IMR-90 (cell line): ENCODE results near the gene FMO1. TPM values are rescaled to one million over a fixed set of nuclear protein-coding genes. Genes with fewer than 3 reads are reported as not detected.

Experiments
- ATAC-seq: fragments of 200-7000 bp; cut with Tn5 transposase; 2 replicates; pipeline ENCODE4 v1.9.1; 2020; ENCODE audit warnings: low read depth, mild to moderate bottlenecking, moderate library complexity
- BruUV-seq: library from RNA; stranded (reverse); fragments of 400-500 nt; replicated peaks from 2 replicates; lab custom pipeline; 2021; lab: Mats Ljungman, UMichigan
- CTCF ChIA-PET: fragments of 300-600 bp; formaldehyde crosslinking; extraction: SDS; loops from one replicate; lab custom pipeline; 2021; ENCODE audit warnings: antibody characterized with exemption; lab: Yijun Ruan, JAX
- POLR2A ChIA-PET: fragments of 300-600 bp; sonication (Branson Sonifier 250); formaldehyde crosslinking; loops from one replicate; lab custom pipeline; 2022; ENCODE audit warnings: antibody characterized with exemption; ENCODE audit not compliant: unreplicated experiment; lab: Charles Lee
- DNase-seq: peaks from one replicate; pipeline ENCODE4 v3.0.0; 2013
- H2AFZ ChIP-seq: replicated peaks from 2 replicates; pipeline ENCODE3; 2013; ENCODE audit warnings: low read length, mild to moderate bottlenecking; ENCODE audit not compliant: poor library complexity
- H2AK5ac ChIP-seq: 2 replicates; pipeline ENCODE4 v1.6.1; 2013; ENCODE audit warnings: low read depth, low read length, inconsistent platforms
- H2AK9ac ChIP-seq: replicated peaks from 2 replicates; pipeline ENCODE3; 2013; ENCODE audit warnings: mild to moderate bottlenecking, low read depth, low read length, moderate library complexity; ENCODE audit not compliant: poor library complexity
- H2BK120ac ChIP-seq: 2 replicates; pipeline ENCODE4 v1.6.1; 2013; ENCODE audit warnings: low read depth, low read length, inconsistent platforms
- H2BK15ac ChIP-seq: 3 replicates; pipeline ENCODE4 v1.6.1; 2013; ENCODE audit warnings: low read depth, low read length, inconsistent platforms
- H2BK20ac ChIP-seq: 2 replicates; pipeline ENCODE4 v1.6.1; 2013; ENCODE audit warnings: low read depth, mild to moderate bottlenecking, inconsistent platforms, low read length, moderate library complexity
- H2BK5ac ChIP-seq: 2 replicates; pipeline ENCODE4 v1.6.1; 2013; ENCODE audit warnings: mild to moderate bottlenecking, low read depth, low read length, inconsistent platforms; ENCODE audit not compliant: poor library complexity, severe bottlenecking
- H3K14ac ChIP-seq: replicated peaks from 2 replicates; pipeline ENCODE4 v1.6.1; 2013; ENCODE audit warnings: low read depth, low read length, inconsistent platforms
- H3K18ac ChIP-seq: 2 replicates; pipeline ENCODE4 v1.6.1; 2013; ENCODE audit warnings: low read depth, low read length, control low read depth
- H3K23ac ChIP-seq: 2 replicates; pipeline ENCODE4 v1.6.1; 2013; ENCODE audit warnings: low read depth, low read length, inconsistent platforms
- H3K27ac ChIP-seq: 2 replicates; pipeline ENCODE4 v1.5.1; 2013; ENCODE audit warnings: mild to moderate bottlenecking, control low read depth, low read length; ENCODE audit not compliant: insufficient read depth
- H3K27me3 ChIP-seq: 2 replicates; pipeline ENCODE4 v1.6.1; 2013; ENCODE audit warnings: low read length; ENCODE audit not compliant: control insufficient read depth, insufficient read depth
- H3K36me3 ChIP-seq: 2 replicates; pipeline ENCODE4 v1.6.1; 2013; ENCODE audit warnings: low read length, mixed read lengths; ENCODE audit not compliant: control insufficient read depth, insufficient read depth
- H3K4ac ChIP-seq: 2 replicates; pipeline ENCODE4 v1.6.1; 2013; ENCODE audit warnings: low read depth, low read length, inconsistent platforms
- H3K4me1 ChIP-seq: 2 replicates; pipeline ENCODE4 v1.6.1; 2013; ENCODE audit warnings: low read length, mixed read lengths; ENCODE audit not compliant: control insufficient read depth, insufficient read depth
- H3K4me2 ChIP-seq: 2 replicates; pipeline ENCODE4 v1.6.1; 2013; ENCODE audit warnings: low read depth, mild to moderate bottlenecking, control low read depth, low read length, moderate library complexity
- H3K4me3 ChIP-seq: 2 replicates; pipeline ENCODE4 v1.5.1; 2013; ENCODE audit warnings: low read depth, mild to moderate bottlenecking, control low read depth, low read length, moderate library complexity; ENCODE audit not compliant: insufficient read depth
- H3K56ac ChIP-seq: 2 replicates; pipeline ENCODE4 v1.6.1; 2013; ENCODE audit warnings: low read length, inconsistent platforms; ENCODE audit not compliant: insufficient read depth; ENCODE audit errors: extremely low read depth
- H3K79me1 ChIP-seq, 2 experiments: 2 replicates each; pipeline ENCODE4 v1.6.1; 2013; ENCODE audit warnings: low read length in 2 of 2, inconsistent platforms in 1 of 2, low read depth in 1 of 2
- H3K9ac ChIP-seq: 2 replicates; pipeline ENCODE4 v1.6.1; 2013; ENCODE audit warnings: low read depth, low read length, control low read depth
- H3K9me1 ChIP-seq: 2 replicates; pipeline ENCODE4 v1.6.1; 2013; ENCODE audit warnings: low read length, inconsistent platforms; ENCODE audit not compliant: insufficient read depth
- H3K9me3 ChIP-seq: 2 replicates; pipeline ENCODE4 v1.6.1; 2013; ENCODE audit warnings: low read length; ENCODE audit not compliant: control insufficient read depth, insufficient read depth
- H4K20me1 ChIP-seq: 2 replicates; pipeline ENCODE4 v1.6.1; 2013; ENCODE audit warnings: low read length, inconsistent platforms; ENCODE audit not compliant: insufficient read depth
- H4K5ac ChIP-seq: 2 replicates; pipeline ENCODE4 v1.6.1; 2013; ENCODE audit warnings: mild to moderate bottlenecking, low read depth, low read length, control low read depth
- H4K8ac ChIP-seq, 2 experiments: 2 replicates each; pipeline ENCODE4 v1.6.1; 2013; ENCODE audit warnings: low read depth in 2 of 2, low read length in 2 of 2, control low read depth in 1 of 2, inconsistent platforms in 1 of 2
- H4K91ac ChIP-seq: 2 replicates; pipeline ENCODE4 v1.6.1; 2013; ENCODE audit warnings: low read depth, low read length, inconsistent platforms; ENCODE audit not compliant: insufficient read depth
- BHLHE40 ChIP-seq: fragments of 150-350 bp; IDR thresholded peaks from 2 replicates; pipeline ENCODE4 v1.6.1; 2016; ENCODE audit warnings: mild to moderate bottlenecking, low read depth, low read length
- WGBS, 2 experiments: methylation state at CpG; one replicate each; pipeline versions ENCODE4 v1.1.5 to v1.1.7; 2013; ENCODE audit warnings: missing lambda C conversion rate in 2 of 2; ENCODE audit not compliant: insufficient read length in 1 of 2; ENCODE audit errors: extremely low coverage in 2 of 2; 5-methylcytosine and 5-hydroxymethylcytosine counted together
- dilution Hi-C: fragments of 300-500 bp; cut with HindIII; formaldehyde crosslinking; loops from one replicate; pipeline ENCODE4 v1.14.3; 2018; ENCODE audit warnings: low sequenced_read_pairs; ENCODE audit not compliant: unreplicated experiment
- in situ Hi-C: fragments of 300-500 bp; cut with MboI; formaldehyde crosslinking; loops from 3 replicates; pipeline ENCODE4 v1.14.3; 2019; ENCODE audit warnings: low sequenced_read_pairs, inconsistent platforms, mixed read lengths
- intact Hi-C: fragments of 100-400 bp; cut with micrococcal nuclease; formaldehyde crosslinking; loops from 2 replicates; pipeline ENCODE4 v1.10.0; 2022
- polyA plus RNA-seq, 3 experiments: library from polyadenylated mRNA; depleted of rRNA; stranded (reverse); fragments of >200 nt; gene quantifications; 2 replicates each; pipeline ENCODE4 v1.2.3, GENCODE V29; 2012; ENCODE audit warnings: low replicate concordance in 1 of 3
- total RNA-seq: library from RNA; depleted of rRNA; stranded (reverse); fragments of >200 nt; gene quantifications from 2 replicates; pipeline ENCODE4 v1.2.3, GENCODE V29; 2012

The FMO1 gene
- total and polyA plus RNA-seq, 2 of the 4 experiments (the other 2 are of a cell fraction) = not detected

DNA sequence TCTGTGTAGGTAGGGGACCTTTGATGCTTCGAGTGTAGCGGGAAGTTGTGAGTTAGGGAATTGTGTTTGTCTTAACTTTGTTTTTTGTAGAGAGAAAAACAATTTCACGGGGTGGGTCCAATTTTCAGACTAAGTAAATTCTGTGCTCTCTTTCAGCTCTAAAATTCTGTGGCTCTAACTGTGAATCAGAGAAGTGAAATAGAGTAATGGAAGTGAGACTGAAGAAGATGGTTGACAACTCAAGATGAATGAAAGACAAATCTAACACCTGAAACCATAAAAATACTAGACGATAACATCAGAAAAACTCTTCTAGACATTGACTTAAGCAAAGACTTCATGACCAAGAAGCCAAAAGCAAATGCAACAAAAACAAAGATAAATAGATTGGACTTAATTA, 4.4 kb upstream of the FMO1 start:
- Histone ChIP-seq H3K4me1 (no peaks in the 10 kb centered on the region), H3K27ac (no peak overlapping the region), H3K14ac (no peak overlapping the region), H3K56ac (no peak overlapping the region), H3K9me3 (no peaks in the 10 kb centered on the region), H4K8ac (no peak overlapping the region), H3K23ac (no peak overlapping the region), H2BK5ac (no peak overlapping the region), H3K18ac (no peak overlapping the region), H3K4me2 (no peak overlapping the region), H2AK9ac (no peak overlapping the region), H3K4me3 (no peak overlapping the region), H3K4ac (no peak overlapping the region), H2BK15ac (no peak overlapping the region), H3K36me3 (no peaks in the 10 kb centered on the region), H2BK120ac (no peak overlapping the region), H4K5ac (no peak overlapping the region), H3K79me1 (no peaks in the 10 kb centered on the region), H4K20me1 (no peaks in the 10 kb centered on the region), H2AFZ (no peak overlapping the region), H3K9ac (no peak overlapping the region), H3K27me3 (no peaks in the 10 kb centered on the region), H2AK5ac (no peak overlapping the region), H4K91ac (no peak overlapping the region), H3K9me1 (no peaks in the 10 kb centered on the region), H2BK20ac (no peak overlapping the region)
- no peak for TF ChIP-seq BHLHE40
- DNase-seq = no peak
- no peak for ATAC-seq
- dilution Hi-C loops = no loop called here
- no TSS peak for BruUV-seq
- POLR2A ChIA-PET = no interaction called here
- CTCF ChIA-PET = no interaction called here
- in situ Hi-C loops = no loop called here
- WGBS, 2 experiments = no CpG with 5 or more reads among the region's 4 CpGs
- intact Hi-C loops = loop anchor here (10.0 kb wide), 1 partner anchor 241 kb away; the partner anchor contains the start of gene PRRC2C
